DND-41 (cell line): ENCODE data around the gene C2orf80.

Experiments used
- CTCF ChIP-seq: IDR thresholded peaks from 2 replicates; pipeline ENCODE4 v1.5.1; 2012; ENCODE audit warnings: borderline replicate concordance, low read length, moderate library complexity, mild to moderate bottlenecking; ENCODE audit not compliant: poor library complexity, severe bottlenecking; ENCODE audit errors: extremely low read depth
- EZH2 ChIP-seq: IDR thresholded peaks from 3 replicates; pipeline ENCODE4 v1.6.1; 2012; ENCODE audit warnings: borderline replicate concordance, low read depth, mild to moderate bottlenecking, moderate library complexity, low read length, inconsistent platforms; ENCODE audit not compliant: severe bottlenecking

GRCh38 chr2:208130712-208131110 is 59.1 kb downstream of the C2orf80 start:
- TF ChIP-seq CTCF (no peak), EZH2 (no peak)
